HCT116 (cell line): ENCODE data around the gene EHMT1. TPM values are rescaled to one million over a fixed set of nuclear protein-coding genes. Genes with fewer than 3 reads are reported as not detected.

Experiments
- ATAC-seq: fragments of 200-7000 bp; cut with Tn5 transposase; 2 replicates; pipeline ENCODE4 v1.9.1; 2020; ENCODE audit warnings: mild to moderate bottlenecking, moderate library complexity
- BruUV-seq: library from RNA; stranded (reverse); fragments of 400-500 nt; replicated peaks from 2 replicates; lab custom pipeline; 2021; lab: Mats Ljungman, UMichigan
- CTCF ChIA-PET: fragments of 300-600 bp; sonication (Branson Sonifier 250); formaldehyde crosslinking; loops from one replicate; lab custom pipeline; 2021; ENCODE audit warnings: antibody characterized with exemption; lab: Charles Lee
- POLR2A ChIA-PET: fragments of 300-600, 350-600 bp; sonication (Branson Sonifier 250); formaldehyde crosslinking; loops from one replicate; lab custom pipeline; 2021; ENCODE audit warnings: antibody characterized with exemption; lab: Charles Lee
- RAD21 ChIA-PET, 2 experiments: fragments of 300-600 bp; sonication (Branson Sonifier 250); formaldehyde crosslinking; loops; one replicate each; lab custom pipeline; 2023; ENCODE audit warnings: low total read pairs in 2 of 2; ENCODE audit not compliant: uncharacterized antibody in 2 of 2, unreplicated experiment in 2 of 2, low non-redundant PET in 1 of 2; lab: Charles Lee
- DNase-seq: peaks from one replicate; pipeline ENCODE4 v3.0.0-alpha.2; 2010; ENCODE audit warnings: low read depth, low spot score
- H2AFZ ChIP-seq: fragments of 200-600 bp; shearing (Covaris generic), sonication (generic); 2 replicates; pipeline ENCODE4 v1.6.1; 2017; ENCODE audit warnings: low read depth, mixed run types, mixed read lengths, antibody characterized with exemption, low read length; ENCODE audit not compliant: poor library complexity, severe bottlenecking
- H3K27ac ChIP-seq: 2 replicates; pipeline ENCODE4 v1.5.1; 2012; ENCODE audit warnings: low read depth, low read length
- H3K27me3 ChIP-seq: fragments of 200-600 bp; sonication (generic); 2 replicates; pipeline ENCODE4 v1.6.1; 2016; ENCODE audit warnings: mixed run types, low read length, mixed read lengths; ENCODE audit not compliant: insufficient read depth
- H3K36me3 ChIP-seq, 2 experiments: fragments of 200-500 bp in 1 of 2; fragments of 200-600 bp in 1 of 2; sonication (Bioruptor generic) in 1 of 2; sonication (generic) in 1 of 2; 2 replicates each; pipeline versions ENCODE4 v1.5.1 to v1.6.1; 2014 to 2016; ENCODE audit warnings: low read length in 2 of 2, inconsistent platforms in 1 of 2, mixed read lengths in 1 of 2, mixed run types in 1 of 2; ENCODE audit not compliant: insufficient read depth in 2 of 2, control insufficient read depth in 1 of 2
- H3K4me1 ChIP-seq, 2 experiments: fragments of 200-600 bp in 1 of 2; sonication (generic) in 1 of 2; 2 replicates each; pipeline versions ENCODE4 v1.5.1 to v1.6.1; 2012 to 2017; ENCODE audit warnings: low read length in 2 of 2, inconsistent platforms in 1 of 2, mild to moderate bottlenecking in 1 of 2, mixed read lengths in 1 of 2, mixed run types in 1 of 2, moderate library complexity in 1 of 2; ENCODE audit not compliant: insufficient read depth in 2 of 2, control insufficient read depth in 1 of 2
- H3K4me2 ChIP-seq: fragments of 200-600 bp; sonication (generic); 2 replicates; pipeline ENCODE4 v1.6.1; 2017; ENCODE audit warnings: mixed run types, low read length, mixed read lengths
- H3K4me3 ChIP-seq, 2 experiments: fragments of 200-600 bp in 1 of 2; sonication (generic) in 1 of 2; replicated peaks in 1 of 2; 2 replicates each; pipeline ENCODE4 v1.5.1; 2011 to 2016; ENCODE audit warnings: low read length in 2 of 2, control low read depth in 1 of 2, low read depth in 1 of 2, mild to moderate bottlenecking in 1 of 2, mixed read lengths in 1 of 2, mixed run types in 1 of 2
- H3K79me2 ChIP-seq: fragments of 200-600 bp; sonication (generic); 2 replicates; pipeline ENCODE4 v1.6.1; 2017; ENCODE audit warnings: mild to moderate bottlenecking, mixed run types, low read length, moderate library complexity, mixed read lengths; ENCODE audit not compliant: insufficient read depth
- H3K9ac ChIP-seq: fragments of 200-600 bp; sonication (generic); 2 replicates; pipeline ENCODE4 v1.6.1; 2016; ENCODE audit warnings: low read length, mixed read lengths
- H3K9me2 ChIP-seq: fragments of 200-600 bp; sonication (generic), shearing (Covaris generic); 2 replicates; pipeline ENCODE4 v1.6.1; 2017; ENCODE audit warnings: mixed run types, mild to moderate bottlenecking, moderate library complexity; ENCODE audit not compliant: insufficient read depth
- H3K9me3 ChIP-seq, 2 experiments: fragments of 200-500 bp in 1 of 2; fragments of 200-600 bp in 1 of 2; sonication (Bioruptor generic) in 1 of 2; sonication (generic) in 1 of 2; 2 replicates each; pipeline ENCODE4 v1.6.1; 2014 to 2017; ENCODE audit warnings: low read length in 2 of 2, mixed read lengths in 2 of 2, inconsistent platforms in 1 of 2, low read depth in 1 of 2, mild to moderate bottlenecking in 1 of 2, mixed run types in 1 of 2, moderate library complexity in 1 of 2; ENCODE audit not compliant: control insufficient read depth in 1 of 2, insufficient read depth in 1 of 2
- H4K20me1 ChIP-seq: fragments of 200-600 bp; sonication (generic), shearing (Covaris generic); 2 replicates; pipeline ENCODE4 v1.6.1; 2017; ENCODE audit warnings: mixed run types, mild to moderate bottlenecking, moderate library complexity; ENCODE audit not compliant: insufficient read depth
- ATF3 ChIP-seq: IDR thresholded peaks from 2 replicates; pipeline ENCODE4 v1.6.1; 2012
- EGR1 ChIP-seq: IDR thresholded peaks from 2 replicates; pipeline ENCODE4 v1.6.1; 2012; ENCODE audit warnings: low read depth
- EZH2phosphoT487 ChIP-seq: fragments of 200-600 bp; IDR thresholded peaks from 2 replicates; pipeline ENCODE4 v1.6.1; 2018; ENCODE audit warnings: antibody characterized with exemption, borderline replicate concordance
- POLR2A ChIP-seq: IDR thresholded peaks from 2 replicates; pipeline ENCODE4 v1.7.0; 2011; ENCODE audit warnings: borderline replicate concordance; ENCODE audit not compliant: insufficient read depth, insufficient read length; ENCODE audit errors: extremely low read depth
- RAD21 ChIP-seq: IDR thresholded peaks from 2 replicates; pipeline ENCODE4 v1.6.1; 2012; ENCODE audit warnings: low read depth, mild to moderate bottlenecking
- SP1 ChIP-seq: IDR thresholded peaks from 2 replicates; pipeline ENCODE4 v1.6.1; 2012; ENCODE audit warnings: low read depth
- TCF7L2 ChIP-seq: IDR thresholded peaks from 2 replicates; pipeline ENCODE4 v1.7.0; 2011; ENCODE audit warnings: borderline replicate concordance, inconsistent platforms; ENCODE audit not compliant: insufficient read depth, insufficient read length; ENCODE audit errors: extremely low read depth
- YY1 ChIP-seq: IDR thresholded peaks from 2 replicates; pipeline ENCODE4 v1.6.1; 2011; ENCODE audit warnings: low read length, low read depth, moderate library complexity, mild to moderate bottlenecking; ENCODE audit not compliant: insufficient replicate concordance; ENCODE audit errors: extremely low read depth
- ZFX ChIP-seq: fragments of 450-650 bp; IDR thresholded peaks from 2 replicates; pipeline ENCODE4 v1.6.1; 2017
- intact Hi-C: fragments of 100-400 bp; cut with micrococcal nuclease; formaldehyde crosslinking; loops from 2 replicates; pipeline ENCODE4 v1.10.0; 2022
- total RNA-seq: library from RNA; stranded (reverse); gene quantifications from one replicate; pipeline ENCODE4 v1.2.1, GENCODE V29; 2021; ENCODE audit not compliant: unreplicated experiment
- TF ChIP-seq, protein P1 (sequence below): IDR thresholded peaks from 2 replicates; pipeline ENCODE4 v1.6.1; 2012; ENCODE audit warnings: low read depth

EHMT1 gene
- total RNA-seq, 1 experiment from 2014 or later, result 86.1 TPM

DNA sequence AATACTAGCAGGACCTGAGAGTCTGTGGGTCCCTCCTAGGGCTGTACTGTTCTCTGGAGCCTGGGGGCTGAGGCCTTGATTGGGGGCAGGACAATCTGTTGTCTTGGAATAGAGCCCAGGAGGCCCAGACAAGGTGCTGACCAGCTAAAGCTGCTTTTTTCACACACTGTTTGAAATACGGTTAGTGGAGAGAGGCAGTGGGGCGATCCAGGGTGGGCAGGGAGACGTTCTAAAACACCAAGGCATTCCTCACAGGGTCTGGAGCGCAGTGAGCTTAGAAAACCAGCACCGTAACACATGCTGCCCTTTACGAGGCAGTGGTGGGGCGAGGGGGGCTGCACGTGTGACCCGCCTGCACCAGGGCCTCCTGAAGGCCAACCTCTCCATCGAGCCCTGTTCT lies 55.1 kb downstream of the EHMT1 start (continued):
- TF ChIP-seq EZH2phosphoT487, result no peak
- no peak for TF ChIP-seq YY1

- Histone ChIP-seq H3K9ac (no peak overlapping the region), H3K9me2 (no peaks in the 10 kb centered on the region), H3K27me3 (no peaks in the 10 kb centered on the region), H3K4me1 (peaks cover 0 to 3% of the 10 kb centered on the region in 2 experiments; a peak in 1 of 4 replicates), H3K79me2 (peaks cover 86% of the 10 kb centered on the region), H3K36me3 (peaks cover 0 to 4% of the 10 kb centered on the region in 2 experiments; a peak in 1 of 4 replicates), H3K4me2 (no peak overlapping the region), H3K4me3 (no peak overlapping the region), H2AFZ (no peak overlapping the region), H4K20me1 (peaks cover 12% of the 10 kb centered on the region; the same call in 1 of the 2 replicates), H3K9me3 (no peaks in the 10 kb centered on the region), H3K27ac (no peak overlapping the region)
- DNase-seq (no peak), ATAC-seq (no peak)
- CTCF ChIA-PET, result no interaction called here
- no TSS peak for BruUV-seq
- POLR2A ChIA-PET, result no interaction called here
- TF ChIP-seq POLR2A (no peak), SP1 (no peak), TCF7L2 (no peak), YY1 (no peak), RAD21 (no peak), EGR1 (no peak), ZFX (no peak), ATF3 (no peak)
- TF ChIP-seq, protein P1, sequence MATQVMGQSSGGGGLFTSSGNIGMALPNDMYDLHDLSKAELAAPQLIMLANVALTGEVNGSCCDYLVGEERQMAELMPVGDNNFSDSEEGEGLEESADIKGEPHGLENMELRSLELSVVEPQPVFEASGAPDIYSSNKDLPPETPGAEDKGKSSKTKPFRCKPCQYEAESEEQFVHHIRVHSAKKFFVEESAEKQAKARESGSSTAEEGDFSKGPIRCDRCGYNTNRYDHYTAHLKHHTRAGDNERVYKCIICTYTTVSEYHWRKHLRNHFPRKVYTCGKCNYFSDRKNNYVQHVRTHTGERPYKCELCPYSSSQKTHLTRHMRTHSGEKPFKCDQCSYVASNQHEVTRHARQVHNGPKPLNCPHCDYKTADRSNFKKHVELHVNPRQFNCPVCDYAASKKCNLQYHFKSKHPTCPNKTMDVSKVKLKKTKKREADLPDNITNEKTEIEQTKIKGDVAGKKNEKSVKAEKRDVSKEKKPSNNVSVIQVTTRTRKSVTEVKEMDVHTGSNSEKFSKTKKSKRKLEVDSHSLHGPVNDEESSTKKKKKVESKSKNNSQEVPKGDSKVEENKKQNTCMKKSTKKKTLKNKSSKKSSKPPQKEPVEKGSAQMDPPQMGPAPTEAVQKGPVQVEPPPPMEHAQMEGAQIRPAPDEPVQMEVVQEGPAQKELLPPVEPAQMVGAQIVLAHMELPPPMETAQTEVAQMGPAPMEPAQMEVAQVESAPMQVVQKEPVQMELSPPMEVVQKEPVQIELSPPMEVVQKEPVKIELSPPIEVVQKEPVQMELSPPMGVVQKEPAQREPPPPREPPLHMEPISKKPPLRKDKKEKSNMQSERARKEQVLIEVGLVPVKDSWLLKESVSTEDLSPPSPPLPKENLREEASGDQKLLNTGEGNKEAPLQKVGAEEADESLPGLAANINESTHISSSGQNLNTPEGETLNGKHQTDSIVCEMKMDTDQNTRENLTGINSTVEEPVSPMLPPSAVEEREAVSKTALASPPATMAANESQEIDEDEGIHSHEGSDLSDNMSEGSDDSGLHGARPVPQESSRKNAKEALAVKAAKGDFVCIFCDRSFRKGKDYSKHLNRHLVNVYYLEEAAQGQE, result no peak
- intact Hi-C loops, result loop anchor here (5.0 kb wide), 1 partner anchor 348 kb away; no protein-coding TSS in a partner anchor
- RAD21 ChIA-PET, result no interaction called here
Measured at GRCh38 chr9:137674307-137674975, 55.6 kb downstream of the EHMT1 start.
